NCI-H2171 (cell line): ENCODE data around the gene PIK3CB.
"Not testable (repeated sequence)": the region's sequence is repeated elsewhere in the genome, so short reads cannot be mapped to it uniquely, and the experiment has no call there.

ENCODE experiments used
- DNase-seq: peaks from one replicate; lab custom pipeline; 2025; lab: John Stamatoyannopoulos, UW

PIK3CB gene

DNA sequence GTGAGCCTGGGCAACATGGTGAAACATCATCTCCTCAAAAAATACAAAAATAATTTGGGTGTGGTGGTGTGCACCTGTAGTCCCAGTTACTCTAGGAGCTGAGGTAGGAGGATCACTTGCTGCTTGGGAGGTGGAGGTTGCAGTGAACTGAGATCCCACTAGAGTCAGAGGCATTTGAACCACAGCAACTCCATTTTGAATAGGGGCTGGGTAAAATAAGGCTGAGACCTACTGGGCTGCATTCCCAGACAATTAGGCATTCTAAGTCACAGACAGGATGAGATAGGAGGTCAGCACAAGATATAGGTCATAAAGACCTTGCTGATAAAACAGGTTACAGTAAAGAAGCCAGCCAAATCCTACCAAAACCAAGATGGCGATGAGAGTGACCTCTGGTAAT lies 12.1 kb upstream of the PIK3CB start:
- not testable (repeated sequence) for DNase-seq

DNA sequence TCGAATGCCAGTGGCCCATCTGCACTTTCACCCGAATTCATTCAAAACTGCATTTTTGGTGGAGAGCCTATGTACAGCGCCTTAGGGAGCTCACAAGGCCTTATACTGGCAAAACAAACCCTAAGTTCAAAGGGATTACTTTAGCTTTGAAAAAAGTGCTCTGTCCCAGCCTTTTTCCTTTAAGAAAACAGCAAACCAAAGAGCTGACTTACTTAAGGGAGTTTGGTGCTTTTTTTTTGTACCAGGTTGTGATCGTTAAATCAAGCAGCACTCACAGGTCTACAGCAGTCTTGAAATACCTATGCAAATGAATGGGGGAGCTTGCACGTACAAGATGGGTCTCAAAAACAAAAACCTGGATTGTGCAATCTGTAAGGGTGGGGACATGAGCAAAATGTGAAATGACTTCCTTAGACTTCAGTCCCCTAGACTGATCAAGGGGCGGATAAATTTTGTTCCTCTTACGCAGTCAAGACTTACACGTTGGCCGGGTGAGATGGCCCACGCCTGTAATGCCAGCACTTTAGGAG lies 11.6 kb upstream of the PIK3CB start:
- DNase-seq = no peak

DNA sequence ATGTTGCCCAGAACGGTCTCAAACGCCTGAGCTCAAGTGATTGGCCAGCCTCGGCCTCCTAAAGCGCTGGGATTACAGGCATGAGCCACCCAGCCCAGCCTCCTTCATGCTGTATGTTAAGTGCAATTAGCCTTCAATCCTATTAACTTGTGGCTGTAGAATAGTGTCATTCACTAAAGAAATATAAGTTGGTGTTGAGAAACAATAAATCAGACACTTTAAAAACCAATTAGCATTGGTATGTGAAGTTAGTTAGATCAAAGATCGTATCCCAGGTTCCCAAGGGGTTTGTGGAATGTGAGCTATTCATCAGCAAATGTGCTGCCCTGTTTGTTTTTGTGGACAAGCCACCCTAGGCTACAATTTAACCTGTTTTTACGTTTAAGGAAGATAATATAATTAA lies 11.0 kb upstream of the PIK3CB start:
- DNase-seq = no peak

DNA sequence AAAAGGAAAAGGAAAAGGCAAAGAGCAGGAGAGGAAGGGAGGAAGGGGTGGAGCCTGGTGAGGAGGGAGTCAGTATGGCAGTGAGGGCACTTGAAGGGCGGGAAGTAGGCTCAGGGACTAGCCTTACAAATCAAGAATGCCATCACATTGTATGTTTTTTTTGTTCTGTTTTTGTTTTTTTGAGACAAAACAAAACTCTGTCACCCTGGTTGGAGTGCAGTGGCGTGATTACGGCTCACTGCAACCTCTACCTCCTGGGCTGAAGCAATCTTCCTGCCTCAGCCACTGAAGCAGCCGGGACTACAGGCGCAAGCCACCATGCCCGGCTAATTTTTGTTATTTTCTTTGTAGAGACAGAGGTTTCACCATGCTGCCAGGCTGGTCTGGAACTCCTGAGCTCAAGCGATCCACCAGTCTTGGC lies 10.5 kb upstream of the PIK3CB start:
- DNase-seq = no peak

DNA sequence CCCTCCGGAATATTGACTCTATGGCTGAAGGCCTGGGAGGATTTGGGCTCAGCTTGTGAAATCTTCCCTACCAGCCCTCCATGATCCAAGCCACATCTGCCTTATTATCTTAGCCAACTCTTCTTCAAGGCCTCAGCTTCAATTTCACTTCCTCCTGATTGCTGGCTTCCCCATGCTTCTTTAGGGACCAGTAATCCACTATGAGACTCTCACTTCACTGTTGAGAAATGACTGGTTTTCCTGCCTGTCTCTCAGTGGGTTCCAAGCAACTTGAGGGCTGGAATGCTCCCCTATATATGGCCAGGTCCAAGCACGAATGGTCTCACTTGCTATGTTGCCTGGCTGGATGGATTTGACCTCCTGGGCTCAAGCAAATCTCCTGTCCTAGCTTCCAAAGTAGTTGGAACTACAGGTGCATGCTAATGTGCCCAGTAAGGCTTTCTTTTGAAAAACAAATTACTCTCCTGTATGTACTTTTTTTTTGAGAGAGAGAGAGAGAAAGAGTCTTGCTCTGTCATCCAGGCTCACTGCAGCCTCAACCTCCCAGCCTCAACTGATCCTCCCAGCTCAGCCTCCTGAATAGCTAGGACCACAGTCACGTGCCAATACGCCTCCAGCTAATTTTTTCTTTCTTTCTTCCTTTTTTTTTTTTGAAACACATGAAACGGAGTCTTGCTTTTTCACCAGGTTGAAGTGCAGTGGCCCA lies 7.9 kb upstream of the PIK3CB start:
- DNase-seq = no peak

DNA sequence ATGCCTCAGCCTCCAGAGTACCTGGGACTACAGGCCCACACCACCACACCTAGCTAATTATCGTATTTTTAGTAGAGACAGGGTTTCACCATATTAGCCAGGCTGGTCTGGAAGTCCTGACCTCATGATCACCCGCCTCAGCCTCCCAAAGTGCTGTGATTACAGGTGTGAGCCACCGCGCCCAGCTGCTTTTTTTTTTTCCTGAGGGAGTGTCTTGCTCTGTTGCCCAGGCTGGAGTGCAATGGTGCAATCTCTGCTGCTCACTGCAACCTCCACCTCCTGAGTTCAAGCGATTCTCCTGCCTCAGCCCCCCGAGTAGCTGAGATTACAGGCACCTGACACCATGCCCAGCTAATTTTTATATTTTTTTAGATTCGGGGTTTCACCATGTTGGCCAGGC lies 3.7 kb upstream of the PIK3CB start:
- DNase-seq = not testable (repeated sequence)

DNA sequence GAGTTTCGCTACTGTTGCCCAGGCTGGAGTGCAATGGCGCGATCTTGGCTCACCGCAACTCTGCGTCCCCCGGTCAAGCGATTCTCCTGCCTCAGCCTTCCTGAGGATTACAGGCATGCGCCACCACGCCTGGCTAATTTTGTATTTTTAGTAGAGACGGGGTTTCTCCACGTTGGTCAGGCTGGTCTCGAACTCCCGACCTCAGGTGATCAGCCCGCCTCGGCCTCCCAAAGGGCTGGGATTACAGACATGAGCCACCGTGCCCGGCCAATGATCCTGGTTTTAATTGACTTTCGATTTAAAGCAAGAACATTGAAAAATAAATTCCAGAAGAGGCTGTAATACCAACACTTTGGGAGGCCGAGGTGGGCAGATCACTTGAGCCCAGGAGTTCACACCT lies 1.1 kb upstream of the PIK3CB start:
- not testable (repeated sequence) for DNase-seq

DNA sequence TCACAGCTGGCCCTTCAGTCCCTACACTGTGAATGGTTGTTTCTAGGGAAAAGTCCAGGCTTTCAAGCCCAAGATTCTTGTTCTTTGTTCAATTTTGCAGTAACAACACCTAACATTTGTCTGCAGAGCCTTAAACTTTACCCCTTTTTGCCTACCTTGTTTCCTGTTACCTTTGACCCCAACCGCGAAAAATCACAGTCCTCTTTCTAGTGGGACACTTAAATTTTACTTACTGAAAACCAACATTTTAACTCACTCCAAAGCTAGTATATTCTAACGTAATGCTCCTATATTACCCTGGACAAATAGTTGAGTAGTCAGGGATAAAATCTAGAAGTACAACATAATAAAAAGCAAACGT lies 649 bp upstream of the PIK3CB start:
- DNase-seq = no peak

DNA sequence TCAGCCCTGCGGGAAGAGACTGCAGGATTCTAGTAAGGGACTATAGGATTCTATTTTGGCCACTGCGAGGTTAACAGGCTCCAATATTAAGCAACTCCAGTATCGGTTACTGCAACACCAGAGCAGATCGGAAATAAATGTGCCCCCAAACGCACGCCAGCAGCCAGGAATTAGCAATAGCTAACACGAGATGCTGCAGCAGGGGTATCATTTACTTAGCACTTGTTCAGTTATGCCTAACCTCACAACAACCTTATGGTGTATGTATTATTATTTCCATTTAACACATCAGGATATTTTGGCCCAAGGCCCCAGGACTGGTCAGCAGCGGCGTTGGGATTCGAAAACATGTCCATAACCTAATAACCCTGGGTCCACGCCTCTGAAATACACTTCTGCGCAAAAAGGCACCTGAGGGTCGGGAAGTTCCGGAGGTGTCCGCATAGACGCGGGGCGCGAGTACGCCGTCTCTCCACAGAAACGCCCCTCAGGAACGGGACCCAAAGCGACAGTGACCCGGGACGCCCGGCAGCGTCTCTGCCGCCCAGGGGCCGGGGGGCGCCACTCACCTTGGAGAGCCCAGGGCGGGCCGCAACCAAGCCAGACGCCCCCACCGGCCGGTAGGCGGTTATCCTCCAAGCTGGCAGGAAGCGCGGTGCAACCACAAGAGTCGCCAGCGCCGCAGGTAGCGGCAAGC lies 681 bp downstream of the PIK3CB start:
- peak; percentile 67 for DNase-seq

DNA sequence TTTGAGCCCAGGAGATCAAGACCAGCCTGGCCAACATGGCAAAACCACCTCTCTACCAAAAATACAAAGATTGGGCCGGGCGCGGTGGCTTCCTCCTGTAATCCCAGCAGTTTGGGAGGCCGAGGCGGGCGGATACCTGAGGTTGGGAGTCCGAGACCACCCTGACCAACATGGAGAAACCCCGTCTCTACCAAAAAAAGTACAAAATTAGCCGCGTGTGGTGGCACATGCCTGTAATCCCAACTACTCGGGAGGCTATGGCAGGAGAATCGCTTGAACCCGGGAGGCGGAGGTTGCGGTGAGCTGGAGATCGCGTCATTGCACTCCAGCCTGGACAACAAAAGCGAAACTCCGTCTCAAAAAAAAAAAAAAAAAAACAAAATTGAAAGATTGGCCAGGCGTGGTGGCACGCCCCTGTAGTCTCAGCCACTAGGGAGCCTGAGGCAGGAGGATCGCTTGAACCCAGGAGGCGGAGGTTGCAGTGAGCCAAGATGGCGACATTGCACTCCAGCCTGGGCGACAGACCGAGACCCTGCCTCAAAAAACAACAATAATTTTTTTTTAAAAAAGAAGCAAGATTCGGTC lies 2.2 kb downstream of the PIK3CB start:
- DNase-seq = not testable (repeated sequence)

DNA sequence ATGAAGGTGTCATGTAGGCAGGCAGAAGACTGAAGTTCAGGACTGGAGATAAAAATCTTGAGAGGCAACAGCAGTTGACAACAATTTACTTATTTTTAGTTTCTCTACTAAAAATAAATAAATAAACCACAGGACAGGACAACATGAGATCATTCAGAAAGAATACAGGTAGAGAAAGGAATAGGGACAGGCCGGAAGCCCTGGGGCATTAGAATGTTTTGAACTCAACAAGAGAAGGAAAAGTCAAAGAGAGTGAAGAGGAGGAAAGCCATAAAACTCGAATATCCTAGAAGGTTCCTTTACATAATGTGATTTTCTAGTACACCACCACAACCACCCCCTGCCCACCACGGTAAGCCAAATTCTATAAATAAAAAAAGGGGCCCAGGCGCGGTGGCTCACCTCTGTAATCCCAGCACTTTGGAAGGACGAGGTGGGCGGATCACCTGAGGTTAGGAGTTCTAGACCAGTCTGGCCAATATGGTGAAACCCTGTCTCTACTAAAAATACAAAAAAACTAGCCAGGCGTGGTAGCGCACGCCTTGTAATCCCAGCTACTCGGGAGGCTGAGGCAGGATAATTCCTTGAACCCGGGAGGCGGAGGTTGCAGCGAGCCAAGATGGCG lies 4.7 kb downstream of the PIK3CB start:
- no peak for DNase-seq

DNA sequence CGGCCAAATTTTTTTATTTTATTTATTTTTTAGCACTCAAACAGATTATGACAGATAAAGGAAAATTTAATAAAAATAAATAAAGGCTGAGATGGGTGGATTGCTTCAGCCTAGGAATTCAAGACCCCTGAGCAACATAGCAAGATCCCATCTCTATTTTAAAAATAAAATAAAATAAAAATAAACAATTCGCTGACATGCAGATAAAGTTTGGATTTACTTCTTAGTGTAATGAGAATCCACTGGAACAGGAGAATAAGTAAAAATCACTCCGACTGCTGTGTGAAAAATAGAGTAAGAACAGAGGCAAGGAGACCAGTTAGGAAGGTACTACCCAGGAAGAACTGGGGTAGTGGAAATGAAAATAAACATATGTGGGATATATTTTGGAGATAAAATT lies 5.6 kb downstream of the PIK3CB start:
- no peak for DNase-seq

DNA sequence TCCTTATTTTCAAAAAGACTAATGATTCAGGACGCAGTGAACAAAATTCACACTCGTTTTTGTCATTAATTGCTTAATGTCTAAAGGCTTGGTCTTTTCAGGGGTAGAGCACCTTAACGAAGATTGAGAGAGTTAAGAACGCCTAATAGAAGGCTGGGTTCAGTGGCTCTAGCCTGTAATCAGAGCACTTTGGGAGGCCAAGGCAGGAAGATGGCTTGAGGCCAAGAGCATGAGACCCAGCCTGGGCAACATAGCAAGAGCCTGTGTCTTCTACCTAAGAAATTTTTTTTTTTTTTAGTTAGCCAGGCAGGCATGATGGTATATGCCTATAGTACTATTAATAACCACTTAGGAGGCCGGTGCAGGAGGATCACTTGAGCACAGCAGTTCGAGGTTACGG lies 7.5 kb downstream of the PIK3CB start:
- DNase-seq = no peak

DNA sequence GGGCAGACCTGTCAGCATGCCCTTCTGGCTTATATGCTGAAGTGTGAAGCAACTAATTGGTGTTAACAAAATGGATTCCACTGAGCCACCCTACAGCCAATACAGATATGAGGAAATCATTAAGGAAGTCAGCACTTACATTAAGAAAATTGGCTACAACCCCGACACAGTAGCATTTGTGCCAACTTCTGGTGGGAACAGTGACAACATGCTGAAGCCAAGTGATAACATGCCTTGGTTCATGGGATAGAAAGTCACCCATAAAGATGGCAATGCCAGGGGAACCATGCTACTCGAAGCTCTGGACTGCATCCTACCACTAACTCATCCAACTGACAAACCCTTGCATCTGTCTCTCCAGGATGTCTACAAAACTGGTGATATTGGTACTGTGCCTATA lies 9.4 kb downstream of the PIK3CB start:
- no peak for DNase-seq

DNA sequence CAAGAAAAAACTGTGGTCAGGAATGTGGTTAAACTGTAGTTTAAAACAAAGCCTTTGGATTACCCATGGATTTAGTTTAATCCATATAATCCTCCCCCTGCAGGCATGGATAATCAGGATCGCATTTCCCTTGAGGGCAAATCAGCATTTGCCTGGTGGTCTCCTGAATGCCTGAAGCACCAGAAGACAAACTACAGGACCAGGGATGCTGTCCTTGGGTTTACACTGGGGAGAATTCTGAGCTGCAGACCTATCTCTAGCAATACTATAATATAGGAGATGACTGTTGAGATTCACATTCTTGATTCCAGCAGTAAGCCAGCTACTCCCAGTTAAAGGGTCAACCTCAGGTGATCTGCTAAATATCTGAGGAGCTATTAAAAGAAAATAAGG lies 10.6 kb downstream of the PIK3CB start:
- DNase-seq = no peak

DNA sequence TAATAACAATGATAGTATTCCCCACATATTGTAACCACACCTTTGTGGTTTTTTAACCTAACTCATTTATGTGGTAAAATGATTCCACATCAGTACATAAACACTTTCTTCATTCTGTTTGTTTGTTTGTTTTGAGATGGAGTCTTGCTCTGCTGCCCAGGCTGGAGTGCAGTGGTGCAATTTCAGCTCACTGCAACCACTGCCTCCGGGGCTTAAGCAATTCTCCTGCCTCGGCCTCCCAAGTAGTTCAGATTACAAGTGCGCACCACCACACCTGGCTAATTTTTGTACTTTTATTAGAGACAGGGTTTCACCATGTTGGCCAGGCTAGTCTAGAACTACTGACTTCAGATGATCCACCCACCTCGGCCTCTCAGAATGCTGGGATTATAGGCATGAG lies 14.3 kb downstream of the PIK3CB start:
- DNase-seq = not testable (repeated sequence)

DNA sequence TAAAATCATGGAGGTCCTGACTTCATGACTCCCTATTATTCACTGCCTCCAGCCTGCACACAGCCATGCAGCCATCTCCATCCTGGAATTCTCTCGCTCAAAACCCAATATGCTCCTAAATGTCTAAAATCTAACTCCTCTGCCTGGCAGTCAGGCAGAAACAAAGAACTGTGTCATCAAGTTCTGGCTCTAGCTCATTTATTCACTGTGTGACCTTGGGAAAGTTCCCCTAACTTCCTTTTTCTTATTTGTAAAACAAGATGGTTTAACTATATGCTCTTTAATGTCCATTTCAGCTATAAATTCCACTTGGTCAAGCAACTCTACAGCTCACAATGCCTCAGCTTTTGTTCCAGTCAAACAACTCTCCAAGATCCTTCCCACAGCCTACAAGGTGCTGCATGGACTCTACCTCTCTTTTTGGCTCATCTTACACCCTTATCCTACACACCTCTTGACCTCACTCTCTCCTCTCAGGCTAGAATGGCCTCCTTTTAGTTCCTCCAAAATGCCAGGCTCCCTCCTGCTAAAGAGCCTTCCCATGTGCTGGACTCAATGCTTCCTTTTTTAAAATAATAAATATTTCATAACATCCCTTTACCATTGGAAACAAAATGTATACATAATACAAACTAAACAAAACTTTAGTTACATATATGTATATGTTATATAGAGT lies 16.4 kb downstream of the PIK3CB start:
- DNase-seq = no peak

DNA sequence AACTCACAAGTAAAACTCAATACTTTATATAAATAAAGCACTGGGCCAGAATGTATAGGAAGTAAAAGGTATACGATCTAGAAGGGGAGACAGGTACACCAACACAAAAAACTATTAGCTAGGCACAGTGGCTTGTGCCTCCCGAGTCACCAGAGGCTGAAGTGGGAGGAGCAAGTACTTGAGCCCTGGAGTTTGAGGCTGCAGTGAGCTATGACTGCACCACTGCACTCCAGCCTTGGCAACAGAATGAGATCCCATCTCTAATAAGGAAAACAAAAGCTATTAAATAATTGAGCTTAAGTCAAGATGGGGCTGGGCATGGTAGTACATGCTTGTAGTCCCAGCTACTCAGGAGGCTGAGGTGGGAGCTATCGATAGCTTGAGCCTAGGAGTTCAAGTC lies 17.0 kb downstream of the PIK3CB start:
- DNase-seq = no peak

DNA sequence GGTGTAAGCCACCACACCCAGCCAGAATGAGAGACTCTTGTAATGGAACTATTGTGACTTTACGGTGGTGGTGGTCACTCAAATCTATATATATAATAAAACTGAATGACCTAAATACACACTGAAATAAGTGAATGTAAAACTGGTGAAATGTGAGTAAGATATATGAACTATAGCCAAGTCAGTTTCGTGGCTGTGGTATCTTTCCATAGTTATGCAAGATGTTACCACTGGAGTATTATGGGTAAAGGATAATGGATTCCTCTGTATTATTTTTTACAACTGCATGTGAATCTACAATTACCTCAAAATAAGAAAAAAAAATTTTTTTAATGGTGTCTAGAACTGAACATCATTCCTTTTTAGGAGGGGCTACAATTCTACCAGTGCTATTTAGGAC lies 21.9 kb downstream of the PIK3CB start:
- DNase-seq = no peak

DNA sequence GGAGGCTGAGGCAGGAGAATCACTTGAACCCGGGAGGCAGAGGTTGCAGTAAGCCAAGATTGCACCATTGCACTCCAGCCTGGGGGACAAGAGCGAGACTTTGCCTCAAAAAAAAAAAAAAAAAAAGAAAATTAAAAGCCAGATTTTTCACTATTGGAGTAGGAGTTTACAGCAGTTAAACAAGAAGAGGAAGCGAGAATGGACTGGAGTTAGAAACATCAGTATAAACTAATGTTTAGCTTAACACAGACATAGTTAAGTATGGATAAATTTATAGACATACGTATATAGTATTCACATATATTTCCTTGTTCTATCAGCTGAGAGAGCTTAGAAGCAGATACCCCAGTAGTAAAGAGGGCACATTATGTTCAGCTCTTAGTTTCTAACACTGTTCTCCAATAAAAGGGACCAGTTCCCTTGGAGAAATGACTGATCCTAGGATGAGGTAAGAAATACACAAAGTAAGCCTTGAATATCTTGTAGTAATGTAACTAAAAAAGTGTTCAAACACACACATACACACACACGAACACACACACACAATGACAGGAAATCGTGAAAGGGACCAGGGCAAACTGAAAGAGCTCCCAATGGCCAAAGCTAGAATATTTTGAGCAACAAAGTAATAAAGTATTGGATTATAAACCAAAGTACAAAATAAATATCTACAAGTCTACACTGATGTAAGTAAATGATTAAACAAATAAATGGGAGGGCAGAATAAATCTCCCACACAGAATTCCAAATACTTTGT lies 25.1 kb downstream of the PIK3CB start:
- no peak for DNase-seq

DNA sequence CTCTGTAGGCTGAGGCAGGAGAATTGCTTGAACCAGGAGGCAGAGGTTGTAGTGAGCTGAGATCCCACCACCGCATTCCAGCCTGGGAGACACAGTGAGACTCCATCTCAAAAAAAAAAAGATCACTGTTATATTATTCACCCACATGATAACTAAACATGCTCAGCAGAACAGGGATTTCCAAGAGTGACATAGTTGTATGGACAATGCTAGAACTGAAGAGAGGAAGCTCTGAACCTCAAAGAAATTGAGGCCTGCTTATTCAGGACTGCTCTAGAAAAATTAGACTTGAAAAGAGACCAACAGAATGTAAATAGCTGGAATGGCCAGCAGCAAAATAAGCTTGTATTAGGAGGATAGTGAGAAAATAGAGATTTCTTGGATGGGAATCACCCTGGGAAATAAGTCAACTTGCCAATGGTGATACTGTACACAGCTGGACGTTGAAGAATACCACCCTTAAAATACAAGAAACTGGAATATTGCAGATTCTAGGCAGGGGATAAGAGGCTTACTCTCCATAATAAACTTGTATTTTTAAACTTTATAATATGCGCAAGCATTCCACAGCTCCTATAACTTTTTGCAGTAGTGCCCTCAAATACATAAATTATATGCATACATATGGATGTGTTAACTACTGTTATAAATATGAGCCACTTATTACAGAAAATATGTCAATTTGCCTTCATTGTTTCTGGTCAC lies 28.2 kb downstream of the PIK3CB start:
- DNase-seq = no peak
